ENCODE data around the gene SASH1.

DNA sequence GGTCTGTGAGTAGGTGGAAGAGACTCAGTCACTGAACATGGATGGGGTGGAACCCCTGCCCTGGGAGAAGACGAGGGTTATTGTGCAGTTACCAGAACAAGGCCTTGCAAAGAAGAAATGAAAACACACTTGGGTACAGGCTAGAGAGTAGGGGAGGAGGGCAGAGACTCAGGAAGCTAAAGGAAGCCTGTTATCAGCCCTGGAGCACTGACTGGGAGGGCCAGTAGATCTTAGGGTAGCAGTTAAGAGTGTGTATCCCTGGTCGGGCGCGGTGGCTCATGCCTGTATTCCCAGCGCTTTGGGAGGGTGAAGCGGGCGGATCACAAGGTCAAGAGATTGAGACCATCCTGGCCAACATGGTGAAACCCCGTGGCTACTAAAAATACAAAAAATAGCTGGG lies 74.4 kb downstream of the SASH1 start:
- TF ChIP-seq, protein P1, sequence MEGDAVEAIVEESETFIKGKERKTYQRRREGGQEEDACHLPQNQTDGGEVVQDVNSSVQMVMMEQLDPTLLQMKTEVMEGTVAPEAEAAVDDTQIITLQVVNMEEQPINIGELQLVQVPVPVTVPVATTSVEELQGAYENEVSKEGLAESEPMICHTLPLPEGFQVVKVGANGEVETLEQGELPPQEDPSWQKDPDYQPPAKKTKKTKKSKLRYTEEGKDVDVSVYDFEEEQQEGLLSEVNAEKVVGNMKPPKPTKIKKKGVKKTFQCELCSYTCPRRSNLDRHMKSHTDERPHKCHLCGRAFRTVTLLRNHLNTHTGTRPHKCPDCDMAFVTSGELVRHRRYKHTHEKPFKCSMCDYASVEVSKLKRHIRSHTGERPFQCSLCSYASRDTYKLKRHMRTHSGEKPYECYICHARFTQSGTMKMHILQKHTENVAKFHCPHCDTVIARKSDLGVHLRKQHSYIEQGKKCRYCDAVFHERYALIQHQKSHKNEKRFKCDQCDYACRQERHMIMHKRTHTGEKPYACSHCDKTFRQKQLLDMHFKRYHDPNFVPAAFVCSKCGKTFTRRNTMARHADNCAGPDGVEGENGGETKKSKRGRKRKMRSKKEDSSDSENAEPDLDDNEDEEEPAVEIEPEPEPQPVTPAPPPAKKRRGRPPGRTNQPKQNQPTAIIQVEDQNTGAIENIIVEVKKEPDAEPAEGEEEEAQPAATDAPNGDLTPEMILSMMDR (IDR thresholded peaks at IDR 0.05), result no peak
- TF ChIP-seq POLR2A (IDR thresholded peaks at IDR 0.05), result no peak
- TF ChIP-seq POLR2AphosphoS5 (IDR thresholded peaks at IDR 0.05), result no peak
